CD4-positive, alpha-beta T cell treated with Interleukin-12 subunit alpha and Interleukin-12 subunit beta, for 1 hour (primary cell): ENCODE measurements around the gene PHAF1.
"Not testable (repeated sequence)": the region's sequence is repeated elsewhere in the genome, so short reads cannot be mapped to it uniquely, and the experiment has no call there.

ENCODE experiments used
- DNase-seq: peaks from one replicate; pipeline ENCODE4 v3.0.0-alpha.2; 2020

The PHAF1 gene

DNA sequence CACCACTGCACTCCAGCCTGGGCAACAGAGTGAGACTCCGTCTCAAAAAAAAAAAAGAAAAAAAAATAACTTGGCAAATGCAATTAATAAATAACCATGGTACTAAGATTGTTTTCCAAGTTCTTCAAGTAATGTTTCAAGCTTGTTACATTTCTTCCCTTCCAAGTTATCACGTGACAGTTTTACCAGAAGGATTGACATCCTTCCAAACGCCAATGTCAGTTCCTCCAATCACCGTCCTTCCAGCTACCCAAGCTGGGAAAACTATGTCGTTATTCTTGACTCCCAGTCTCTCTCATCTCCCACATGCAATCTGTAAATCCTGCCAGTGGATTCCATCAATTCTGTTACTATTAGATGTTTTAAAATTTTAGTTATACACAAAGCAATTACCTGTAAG is 3.9 kb upstream of the PHAF1 start:
- no peak for DNase-seq

DNA sequence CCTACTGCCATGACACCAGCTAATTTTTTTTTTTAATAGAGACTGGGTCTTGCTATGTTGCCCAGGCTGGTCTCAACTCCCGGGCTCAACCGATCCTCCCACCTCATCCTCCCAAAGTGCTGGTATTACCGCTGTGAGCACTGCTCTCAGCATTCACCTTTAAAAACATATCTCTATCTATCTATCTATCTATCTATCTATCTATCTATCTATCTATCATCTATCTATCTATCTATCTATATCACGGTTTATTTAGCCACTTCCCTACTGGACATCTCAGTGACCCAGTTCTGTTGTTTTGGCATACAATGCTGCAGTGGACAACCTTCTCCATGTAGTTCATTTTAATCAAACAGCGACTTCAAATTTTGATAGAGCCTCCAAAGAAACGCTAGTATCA is 1.3 kb upstream of the PHAF1 start:
- DNase-seq = no peak

DNA sequence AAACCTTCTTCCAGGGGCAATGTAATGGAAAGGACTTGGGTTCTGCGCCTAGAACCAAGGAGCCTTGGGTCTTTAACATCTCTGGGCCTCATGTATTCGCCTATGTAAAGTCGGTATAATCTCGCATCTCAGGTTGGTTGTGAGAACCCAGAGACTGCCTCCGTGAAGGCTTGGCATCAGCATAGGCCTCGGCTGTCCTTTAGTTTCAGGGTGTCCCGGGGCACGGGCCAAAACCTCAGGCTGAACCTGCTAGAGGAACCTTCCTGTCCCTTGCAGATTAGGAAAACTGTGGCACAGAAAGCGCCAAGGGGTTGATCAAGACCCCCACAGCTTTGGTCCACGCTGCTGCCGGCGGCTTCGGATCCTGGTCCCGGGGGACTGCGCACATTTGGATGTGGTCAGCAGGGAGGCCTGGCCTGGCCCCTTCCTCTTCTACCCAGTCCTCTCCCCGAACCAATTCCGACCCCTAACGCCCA is 772 bp upstream of the PHAF1 start:
- DNase-seq = no peak

DNA sequence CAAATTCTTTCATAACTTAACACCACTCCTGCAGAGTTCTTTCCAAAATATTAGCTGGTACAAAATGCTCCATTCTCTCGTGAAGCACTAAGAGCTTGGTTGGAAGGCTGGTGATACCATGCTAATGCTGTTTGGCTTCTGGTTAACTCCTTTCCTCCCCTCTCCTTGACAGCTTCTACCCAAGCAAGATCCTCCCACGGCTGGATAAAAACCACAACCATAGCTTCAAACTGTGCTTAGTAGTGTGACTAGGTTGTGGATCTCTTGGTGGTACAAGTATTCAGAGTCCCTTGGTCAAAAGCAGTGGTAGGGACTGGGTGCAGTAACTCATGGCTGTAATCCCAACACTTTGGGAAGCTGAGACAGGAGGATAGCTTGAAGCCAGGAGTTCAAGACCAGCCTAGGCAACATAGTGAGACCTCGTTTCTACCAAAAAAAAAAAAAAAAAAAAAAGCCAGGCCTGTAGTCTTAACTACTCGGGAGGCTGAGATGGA is 2.3 kb downstream of the PHAF1 start:
- DNase-seq = no peak

DNA sequence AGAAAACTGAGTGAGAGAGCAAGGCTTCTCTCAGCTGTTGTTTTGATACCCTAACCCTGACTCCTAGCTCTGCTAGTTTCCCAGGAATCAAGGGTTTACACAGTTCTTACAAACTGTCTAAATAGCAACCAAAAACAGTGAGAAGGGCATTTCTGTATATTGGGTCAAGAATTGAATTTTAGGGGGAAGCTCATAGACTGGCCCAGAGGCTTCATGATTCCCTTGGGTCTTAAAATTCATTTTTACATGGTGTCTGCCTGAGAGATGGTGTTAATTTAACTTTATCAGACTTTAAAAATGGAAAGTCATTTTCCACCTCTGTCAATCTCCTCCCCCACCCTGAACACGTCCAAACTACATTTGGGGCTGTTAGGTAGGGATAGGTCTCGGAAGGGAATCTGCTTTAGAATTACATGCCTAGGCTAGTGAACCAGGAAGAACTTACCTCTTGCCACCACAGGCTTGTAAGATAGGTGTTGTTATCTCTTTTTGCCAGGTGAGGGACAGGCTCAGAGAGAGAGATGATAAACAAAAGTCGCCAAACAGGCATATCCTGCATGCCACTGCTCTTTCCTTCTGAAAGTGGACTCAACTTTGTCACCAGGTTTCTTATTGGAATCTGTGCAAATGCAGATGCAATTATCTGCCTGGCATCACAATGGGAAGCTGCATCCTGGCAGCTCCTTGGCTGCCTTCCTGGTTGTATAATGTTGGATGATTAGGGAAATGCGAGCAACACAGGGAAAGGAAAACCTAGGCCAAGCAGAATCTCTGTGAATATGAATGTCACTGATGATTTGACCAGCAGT is 3.1 kb downstream of the PHAF1 start:
- DNase-seq = no peak

DNA sequence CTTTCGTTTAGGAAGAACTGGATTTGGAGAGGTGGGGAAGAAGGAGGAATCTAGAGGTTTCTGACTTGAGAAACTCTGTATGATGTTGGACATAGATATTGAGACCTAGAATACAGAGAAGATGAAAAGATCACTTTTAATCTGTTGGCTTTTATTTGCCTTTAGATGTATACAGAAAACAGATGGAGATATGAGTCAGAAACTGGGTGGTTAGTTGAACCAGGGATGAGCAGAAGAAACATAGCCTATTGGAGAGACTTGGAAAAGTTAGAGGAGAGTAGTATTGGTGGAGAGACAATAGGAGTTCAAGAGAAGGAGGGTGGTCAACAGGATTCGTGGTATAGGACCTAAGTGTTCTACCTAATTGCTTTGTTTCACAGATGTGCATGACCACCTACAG is 5.1 kb downstream of the PHAF1 start:
- DNase-seq = no peak

DNA sequence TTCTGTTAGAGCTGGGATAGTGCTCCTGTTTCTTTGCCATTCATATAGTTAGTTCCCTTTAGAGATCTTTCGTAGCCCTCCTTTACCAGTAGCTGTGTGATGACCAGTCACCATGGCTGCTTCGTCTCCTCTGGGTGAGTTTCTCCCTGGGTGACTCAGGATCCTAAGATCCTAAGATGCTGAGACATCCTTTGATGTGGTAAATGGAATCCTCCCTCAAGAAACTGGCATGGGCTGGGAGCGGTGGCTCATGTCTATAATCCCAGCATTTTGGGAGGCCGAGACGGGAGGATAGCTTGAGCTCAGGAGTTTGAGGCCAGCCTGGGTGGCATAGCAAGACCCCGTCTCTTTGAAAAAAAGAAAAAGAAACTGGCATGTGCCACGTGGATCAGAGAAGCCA is 5.9 kb downstream of the PHAF1 start:
- no peak for DNase-seq

DNA sequence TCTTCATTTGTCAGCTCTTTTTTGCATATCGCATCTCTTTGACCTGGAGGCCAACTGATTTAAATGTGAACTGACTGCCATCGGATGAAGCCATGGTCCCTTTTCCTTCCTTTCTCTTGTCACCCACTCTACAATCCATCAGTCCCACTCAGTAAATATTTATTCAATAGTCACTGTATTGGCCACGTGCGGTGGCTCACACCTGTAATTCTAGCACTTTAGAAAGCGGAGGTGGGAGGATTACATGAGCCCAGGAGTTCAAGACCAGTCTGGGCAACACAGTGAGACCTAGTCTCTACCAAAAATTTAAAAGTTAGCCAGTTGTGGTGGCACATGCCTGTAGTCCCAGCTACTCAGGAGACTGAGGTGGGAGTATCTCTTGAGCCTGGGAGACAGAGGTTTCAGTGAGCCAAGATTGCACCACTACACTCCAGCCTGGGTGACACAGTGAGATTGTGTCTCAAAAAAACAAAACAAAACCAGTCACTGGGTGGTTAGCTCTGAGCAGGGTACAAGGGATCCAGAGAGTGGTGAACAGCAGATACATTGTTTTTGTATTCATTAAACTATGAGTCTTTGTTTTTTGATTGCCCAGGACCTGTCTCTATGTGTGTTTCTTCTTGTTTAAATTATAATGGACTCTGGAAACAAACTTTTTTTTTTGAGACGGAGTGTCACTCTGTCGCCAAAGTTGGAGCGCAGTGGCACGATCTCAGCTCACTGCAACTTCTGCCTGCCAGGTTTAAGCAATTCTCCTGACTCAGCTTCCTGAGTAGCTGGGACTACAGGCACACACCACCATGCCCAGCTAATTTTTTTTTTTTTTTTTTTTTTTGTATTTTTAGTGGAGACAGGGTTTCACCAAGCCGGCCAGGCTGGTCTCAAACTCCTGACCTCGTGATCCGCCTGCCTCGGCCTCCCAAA is 6.9 kb downstream of the PHAF1 start:
- DNase-seq = no peak

DNA sequence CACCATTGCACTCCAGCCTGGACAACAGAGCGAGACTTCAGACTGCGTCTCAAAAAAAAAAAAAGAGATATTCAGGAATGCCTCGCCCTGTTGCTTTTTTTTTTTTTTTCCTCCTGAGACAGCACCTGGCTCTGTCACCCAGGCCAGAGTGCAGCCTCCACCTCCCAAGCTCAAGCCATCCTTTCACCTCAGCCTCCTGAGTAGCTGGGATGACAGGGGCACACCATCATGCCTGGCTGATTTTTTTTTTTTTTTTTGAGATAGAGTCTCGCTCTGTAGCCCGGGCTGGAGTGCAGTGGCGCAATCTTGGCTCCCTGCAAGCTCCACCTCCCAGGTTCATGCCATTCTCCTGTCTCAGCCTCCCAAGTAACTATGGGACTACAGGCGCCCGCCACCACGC is 8.0 kb downstream of the PHAF1 start:
- no peak for DNase-seq

DNA sequence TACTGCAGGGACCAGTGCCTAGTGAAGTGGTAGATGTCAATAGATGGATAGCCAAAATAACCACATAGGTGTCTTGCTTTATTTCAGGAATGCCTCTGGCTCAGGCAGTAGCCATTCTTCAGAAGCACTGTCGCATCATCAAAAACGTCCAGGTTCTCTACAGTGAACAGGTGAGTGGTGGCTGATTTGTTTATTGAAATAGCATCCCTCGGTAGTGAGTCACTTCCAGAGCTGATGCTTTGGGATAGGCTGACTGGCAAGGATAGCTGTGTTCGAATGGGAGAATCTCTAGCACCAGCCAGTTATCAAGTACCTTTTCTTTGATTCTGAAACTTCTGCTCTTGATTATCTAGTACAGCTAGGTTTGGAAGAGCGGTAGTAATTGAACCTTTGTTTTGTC is 10.3 kb downstream of the PHAF1 start:
- DNase-seq = no peak

DNA sequence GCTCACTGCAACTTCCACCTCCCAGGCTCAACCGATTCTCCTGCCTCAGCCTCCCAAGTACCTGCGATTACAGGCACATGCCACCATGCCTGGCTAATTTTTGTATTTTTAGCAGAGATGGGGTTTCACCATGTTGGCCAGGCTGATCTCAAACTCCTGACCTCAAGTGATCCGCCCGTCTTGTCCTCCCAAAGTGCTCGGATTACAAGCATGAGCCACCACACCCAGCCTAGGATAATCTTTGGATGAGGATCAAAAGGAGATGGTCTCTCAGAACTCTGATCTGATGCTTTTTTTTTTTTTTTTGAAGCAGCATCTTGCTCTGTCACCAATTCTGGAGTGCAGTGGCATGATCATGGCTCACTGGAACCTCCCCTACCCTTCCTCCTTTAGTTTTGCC is 13.1 kb downstream of the PHAF1 start:
- not testable (repeated sequence) for DNase-seq

DNA sequence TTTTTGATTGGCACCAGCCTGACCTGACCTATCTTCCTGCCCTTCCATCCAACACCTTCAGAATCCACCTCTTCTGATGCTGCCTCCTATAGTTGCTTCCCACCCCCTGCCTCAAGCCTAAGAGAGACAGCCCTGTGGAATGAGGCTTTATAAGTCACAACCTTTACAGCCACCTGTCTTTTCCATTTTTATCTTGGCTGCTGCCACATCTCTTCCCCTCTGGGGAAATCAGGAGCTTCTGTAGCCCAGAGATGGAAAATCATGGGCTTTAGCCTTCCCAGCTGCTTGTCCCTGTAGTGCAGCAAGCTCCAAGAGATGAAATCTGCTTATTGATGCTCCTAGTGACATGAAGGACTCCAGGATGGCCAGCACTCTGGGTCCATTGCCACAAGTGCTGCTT is 18.7 kb downstream of the PHAF1 start:
- DNase-seq = no peak

DNA sequence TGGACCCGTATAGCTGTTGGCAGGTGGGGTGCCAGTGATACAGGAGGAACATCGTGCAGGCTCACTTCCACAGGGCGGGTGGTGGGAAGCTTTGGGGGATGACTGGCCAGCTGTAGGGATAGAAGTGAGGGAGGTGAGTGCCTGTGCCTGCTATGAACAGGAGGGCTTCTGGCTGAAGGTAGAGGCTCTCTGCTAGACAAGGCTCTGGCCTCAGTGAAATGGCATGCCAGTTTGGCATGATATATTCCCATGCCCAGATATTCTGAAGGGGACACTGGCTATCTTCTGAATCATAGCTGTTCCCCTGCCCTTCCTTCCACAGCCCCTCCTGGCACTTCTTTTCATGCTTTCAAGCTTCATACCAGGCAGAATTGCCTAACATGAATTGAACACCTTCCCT is 19.1 kb downstream of the PHAF1 start:
- no peak for DNase-seq

DNA sequence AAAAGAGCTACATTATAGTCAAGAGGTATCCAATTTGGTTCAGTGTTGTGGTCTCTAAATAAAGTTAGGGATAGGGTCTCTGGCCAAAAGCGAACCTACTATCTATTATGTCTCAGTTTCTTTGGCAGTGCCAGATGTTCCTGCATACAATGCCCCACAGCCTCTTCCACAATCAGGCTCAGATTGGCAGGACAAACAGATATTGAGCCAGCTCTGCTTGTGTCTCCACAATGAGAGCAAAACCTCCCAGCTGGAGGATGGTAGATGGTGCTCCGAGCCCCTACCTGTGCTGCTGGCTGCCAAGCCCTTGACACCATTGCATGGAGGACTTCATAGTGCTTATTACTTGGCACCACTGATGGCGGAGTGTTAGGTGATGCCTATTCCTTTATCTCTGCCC is 19.7 kb downstream of the PHAF1 start:
- no peak for DNase-seq

DNA sequence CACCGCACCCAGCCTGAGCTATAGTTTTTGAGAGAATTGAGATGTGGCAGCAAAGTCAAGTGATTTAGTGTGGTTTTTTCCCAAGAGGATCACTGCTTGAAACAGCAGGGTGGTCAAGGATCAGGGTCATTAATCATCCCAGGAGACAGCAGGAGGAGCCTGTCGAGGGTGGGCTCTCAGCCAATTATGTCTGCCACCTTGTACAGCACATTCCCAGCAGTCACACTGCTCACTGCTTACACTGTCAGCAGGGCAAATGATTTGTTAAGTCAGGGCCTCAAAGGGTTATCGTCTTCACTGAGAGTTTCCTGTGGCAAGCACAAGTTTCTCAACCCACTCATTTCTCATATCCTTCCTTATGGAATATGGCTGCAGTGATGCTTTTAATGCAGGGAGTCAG is 27.9 kb downstream of the PHAF1 start:
- DNase-seq = no peak

DNA sequence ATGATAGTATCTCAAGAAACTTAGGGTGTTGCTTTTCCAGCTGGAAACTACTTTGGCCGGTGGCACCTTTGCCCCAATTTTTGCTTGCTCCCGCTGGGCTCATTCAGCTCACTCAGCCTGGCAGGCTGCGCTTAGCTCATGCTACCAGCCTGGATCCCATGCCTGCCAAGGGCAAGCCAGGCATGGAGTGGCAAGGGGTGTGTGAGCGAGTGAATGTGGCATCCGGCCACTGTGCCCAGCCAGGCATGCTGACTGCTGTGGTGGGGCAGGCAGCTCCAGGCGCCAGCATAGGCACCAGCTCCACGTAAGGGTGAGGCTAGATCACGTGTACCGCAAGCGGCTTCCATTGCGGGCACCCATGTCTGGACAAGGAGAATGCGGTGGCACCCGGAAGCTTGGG is 31.6 kb downstream of the PHAF1 start:
- no peak for DNase-seq

DNA sequence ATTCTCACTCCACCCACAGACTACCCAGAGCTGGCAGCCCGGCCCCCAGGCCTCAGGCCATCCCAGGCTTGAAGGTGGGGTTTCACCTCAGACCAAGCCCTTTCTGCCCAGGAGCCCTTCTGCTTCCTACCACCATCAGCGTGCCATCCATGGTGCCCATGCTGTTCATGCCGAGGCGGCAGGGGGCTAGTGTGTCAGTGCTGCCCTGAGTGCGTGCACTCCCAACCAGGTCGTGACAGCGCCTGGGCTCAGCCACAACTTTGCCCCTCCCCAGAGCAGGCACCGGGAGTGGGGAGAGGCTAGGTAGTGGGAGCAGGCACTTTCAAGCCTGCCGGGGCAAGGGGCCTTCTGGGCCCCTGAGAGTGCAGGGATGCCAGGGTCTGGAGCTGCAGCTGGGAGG is 32.6 kb downstream of the PHAF1 start:
- no peak for DNase-seq

DNA sequence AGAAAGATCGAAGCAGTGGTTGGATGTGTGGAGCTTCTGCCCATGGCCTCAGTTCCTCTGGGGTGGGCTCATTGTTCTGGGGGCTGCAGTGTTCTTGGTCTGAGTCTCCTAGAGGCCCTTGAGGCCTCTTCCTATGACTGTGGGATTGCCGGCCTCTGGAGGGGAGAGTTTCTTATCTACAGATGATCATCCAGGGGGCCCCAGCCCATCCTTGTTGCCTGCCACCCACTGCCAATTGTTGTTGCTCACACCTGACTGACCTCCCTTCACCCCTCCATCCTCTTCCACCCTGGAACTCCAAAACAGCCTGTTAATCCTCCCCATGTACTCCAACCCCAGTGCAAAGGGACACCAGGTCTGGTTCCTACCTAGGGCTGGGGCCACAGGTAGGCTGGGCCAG is 35.2 kb downstream of the PHAF1 start:
- no peak for DNase-seq

DNA sequence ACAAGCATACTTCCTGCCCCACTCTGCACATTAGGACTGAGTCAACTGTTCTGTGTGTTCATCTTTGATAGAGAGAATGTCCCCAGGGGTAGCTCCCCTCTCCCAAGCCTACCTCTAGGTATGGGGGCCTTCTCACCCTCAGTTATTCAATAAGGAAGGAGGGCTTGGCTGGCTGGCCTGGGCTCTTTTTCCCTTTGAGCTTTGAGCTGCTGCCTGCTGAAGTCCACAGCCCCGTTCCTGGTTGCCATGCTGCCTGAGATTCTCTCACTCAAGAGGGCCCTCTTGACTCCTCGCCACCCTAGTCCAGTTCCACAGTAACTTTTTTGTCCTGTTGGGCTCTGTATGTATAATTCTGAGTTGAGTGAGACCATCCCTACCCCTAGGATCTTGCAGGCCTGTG is 36.0 kb downstream of the PHAF1 start:
- DNase-seq = no peak

DNA sequence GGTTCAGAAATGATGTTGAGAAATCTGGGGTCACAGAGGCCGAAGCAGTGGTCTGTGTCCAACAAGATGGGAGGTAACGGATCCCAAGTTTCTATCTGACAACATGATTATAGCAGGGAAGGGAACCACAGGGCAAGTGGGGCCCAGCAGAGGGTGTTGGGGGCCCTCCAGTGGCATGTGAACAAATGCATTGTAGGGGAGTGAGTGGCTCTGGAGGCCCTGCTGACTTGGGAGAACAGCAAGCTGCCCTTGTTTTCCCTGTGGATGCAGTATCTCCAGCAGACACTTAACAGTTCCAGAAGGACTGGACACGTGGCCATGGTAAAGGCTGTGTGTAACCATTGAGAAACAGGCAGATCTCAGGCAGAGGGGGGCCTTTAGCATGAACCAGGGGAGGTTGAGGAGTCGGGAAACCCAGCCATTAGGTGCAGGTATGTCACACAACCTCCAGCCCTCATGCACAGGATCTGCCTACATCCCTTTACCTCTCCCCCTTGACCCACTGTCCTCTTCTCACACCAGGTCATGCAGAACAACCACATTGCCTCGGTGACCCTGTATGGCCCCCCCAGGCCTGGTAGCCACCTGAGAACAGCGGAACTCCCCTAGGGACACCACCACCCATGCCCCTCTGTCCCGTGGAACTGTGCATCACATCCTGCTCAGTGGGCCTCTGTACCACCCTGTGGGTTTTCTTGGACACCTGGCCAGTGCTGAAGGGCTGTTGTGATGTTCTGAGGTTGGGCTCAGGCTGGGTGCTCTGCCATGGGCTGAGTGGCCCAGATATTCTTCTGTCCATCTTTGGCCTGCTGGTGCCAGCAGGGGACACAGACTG is 37.0 kb downstream of the PHAF1 start:
- DNase-seq = no peak

DNA sequence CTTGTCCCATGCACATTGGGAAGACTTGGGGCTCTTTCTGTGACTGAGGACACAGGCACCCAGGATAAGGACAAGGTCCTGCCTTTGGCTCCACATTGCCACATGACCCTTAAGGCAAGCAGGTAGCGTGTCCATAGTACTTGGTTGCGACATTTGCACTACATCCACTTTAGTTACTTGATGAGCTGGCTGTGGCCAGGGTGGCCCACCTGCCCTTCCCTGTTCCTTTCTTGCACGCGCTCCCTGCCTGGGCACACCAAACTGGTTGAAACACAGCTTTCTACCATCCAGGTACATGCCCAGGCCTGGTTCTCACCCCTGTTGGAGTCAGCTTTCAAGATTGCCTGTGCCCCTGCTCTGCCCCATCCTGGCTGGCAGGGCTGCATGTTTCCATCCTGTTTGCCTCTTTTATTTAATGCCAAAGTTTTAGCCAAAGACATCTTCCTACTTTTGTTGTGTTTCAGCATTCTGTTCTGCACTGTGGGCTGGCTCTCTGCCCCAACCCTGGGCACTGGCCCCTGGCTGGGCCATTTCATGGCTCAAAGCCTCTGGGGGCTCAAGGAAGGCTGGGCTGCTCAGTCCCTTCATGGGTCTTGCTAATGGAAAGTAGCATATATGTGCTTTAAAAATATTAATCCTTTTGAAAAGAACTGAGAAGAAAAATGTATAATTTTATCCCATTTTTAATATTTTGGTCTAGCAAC is 37.8 kb downstream of the PHAF1 start:
- no peak for DNase-seq

DNA sequence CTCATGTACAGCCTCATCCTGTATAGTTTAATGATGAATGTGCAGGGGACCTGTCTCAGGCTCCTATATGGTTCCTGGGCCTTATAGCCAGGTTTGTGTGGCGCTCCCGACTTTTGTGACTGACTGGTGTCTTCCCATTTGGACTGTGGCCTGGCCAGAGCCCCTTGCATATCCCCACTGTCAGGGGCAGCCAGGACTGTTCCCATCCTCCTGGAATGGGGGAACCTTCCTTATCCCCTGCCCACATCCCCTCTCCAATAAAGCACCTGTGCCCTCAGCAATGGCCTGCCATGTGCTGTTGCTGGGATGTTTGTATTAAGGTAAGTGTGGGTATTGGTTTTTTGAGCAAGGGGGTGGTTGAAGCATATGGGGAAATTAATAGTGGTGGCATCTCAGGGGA is 38.5 kb downstream of the PHAF1 start:
- no peak for DNase-seq
